HG02610 (cell line): Measurements from ENCODE around the gene GRAMD1A.

Experiments used
- ATAC-seq: cut with Tn5 transposase; IDR thresholded peaks from one replicate; pipeline ENCODE4 v1.9.1; 2021; ENCODE audit warnings: mild to moderate bottlenecking, moderate library complexity; ENCODE audit not compliant: unreplicated experiment

The GRAMD1A gene

DNA sequence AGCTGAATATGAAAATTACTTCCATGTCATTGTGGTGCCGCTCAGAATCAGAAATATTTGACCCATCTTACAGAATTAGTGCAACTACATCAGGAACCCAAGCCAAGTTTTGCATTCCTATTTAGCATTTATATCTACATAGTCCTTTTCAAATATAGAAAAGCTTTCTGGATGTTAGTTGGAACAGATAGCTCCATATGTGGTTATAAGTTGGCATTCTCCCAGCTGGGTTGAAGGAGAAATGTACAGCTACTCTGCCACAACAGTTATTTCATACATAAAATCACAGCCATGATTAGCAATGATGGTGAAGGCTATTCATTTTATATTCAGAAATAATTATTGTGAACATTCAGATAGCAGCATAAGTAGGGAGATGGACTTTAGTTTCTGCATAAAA lies 69.6 kb downstream of the GRAMD1A start:
- ATAC-seq = no peak

DNA sequence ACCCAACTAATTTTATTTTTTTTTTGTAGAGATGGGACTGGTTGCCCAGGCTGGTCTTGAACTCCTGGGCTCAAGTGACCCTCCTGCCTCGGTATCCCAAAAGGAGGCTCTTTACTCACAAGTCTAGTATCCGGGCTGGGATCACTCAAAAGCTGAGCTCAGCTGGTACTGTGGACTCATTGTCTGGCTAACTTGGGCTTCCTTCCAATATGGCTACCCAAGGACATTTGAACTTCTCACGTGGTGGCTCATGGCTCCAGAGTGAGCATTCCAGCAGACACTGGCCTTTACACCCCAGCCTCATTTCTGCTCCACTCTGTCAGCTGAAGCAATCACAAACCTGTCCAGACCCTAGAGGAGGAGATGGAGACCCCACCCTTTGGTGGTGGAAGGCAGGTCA lies 70.3 kb downstream of the GRAMD1A start:
- no peak for ATAC-seq

DNA sequence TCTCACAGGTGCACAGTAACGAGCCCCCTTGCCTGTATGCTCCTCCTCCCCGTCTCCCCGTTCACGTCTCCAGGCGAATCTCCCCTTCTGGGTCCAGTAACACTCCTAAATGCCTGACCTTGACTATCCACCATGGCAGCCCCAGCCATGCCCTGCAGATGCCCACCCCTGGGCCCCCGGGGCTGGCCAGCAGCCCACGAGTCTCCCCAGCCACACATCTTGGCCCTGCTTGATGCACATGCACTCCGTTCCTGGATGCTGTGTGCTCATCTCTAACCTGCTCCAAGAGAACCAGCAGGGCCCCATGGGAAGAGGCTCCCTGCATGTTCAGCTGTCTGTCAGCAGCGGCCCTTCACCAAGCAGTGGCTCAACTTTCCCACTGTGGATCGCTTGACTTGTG lies 73.4 kb downstream of the GRAMD1A start:
- ATAC-seq = no peak

DNA sequence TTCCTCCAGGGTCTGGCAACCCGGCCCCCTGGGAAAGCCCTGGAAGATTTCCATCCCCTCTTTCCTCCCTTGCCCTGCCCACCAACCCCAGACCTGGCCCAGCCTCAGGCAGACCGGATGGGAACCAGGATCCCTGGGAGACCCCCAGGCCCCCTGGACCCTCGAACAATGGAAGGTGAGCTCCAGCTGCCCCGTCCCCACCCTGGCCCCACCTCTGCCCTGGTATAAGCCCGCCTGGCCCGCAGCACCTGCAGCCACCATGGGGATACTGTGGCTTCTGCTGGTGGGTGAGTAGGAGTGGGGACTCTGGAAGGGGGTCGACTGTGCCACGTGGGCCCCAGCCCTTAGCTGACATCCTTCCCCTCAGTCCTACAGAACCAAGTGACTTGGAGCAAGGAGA lies 73.8 kb downstream of the GRAMD1A start:
- ATAC-seq = no peak

DNA sequence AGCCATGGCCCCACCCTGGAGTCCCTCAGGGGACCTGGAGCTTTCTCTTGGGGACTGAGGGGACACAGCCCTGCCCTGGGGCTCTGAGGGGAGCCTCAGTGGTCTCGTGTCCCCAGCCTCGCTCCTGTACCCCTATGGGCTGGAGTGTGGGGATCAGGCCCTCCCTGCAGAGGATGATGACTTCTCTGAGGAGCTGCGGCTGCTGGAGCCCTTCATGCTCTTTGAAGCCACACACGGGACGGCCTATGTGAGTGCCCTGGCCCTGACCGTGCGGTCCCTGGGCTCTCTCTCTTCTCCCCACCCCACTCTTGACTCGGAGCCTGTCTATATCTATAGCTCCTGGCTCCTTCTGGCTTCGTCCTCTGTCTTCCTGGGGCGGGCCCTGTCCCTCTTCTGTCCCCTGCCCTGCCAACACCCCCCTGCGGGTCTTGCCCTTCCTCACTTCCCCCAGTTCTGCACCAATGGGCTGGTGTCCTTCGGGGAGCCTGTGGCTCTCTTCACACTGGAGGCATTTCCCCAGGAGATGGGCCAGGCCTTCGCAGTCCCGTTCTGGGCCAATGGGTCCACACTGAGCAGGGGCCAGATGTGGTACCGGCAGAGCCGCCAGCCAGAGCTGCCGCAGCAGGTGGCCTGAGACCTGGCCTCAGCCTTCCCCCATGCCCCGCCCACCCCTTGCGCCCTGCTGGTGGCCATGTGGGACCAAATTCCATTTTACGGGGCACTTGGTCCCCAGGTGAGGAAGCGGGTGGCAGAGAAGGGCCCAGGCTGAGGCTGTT lies 74.5 kb downstream of the GRAMD1A start:
- ATAC-seq = no peak

DNA sequence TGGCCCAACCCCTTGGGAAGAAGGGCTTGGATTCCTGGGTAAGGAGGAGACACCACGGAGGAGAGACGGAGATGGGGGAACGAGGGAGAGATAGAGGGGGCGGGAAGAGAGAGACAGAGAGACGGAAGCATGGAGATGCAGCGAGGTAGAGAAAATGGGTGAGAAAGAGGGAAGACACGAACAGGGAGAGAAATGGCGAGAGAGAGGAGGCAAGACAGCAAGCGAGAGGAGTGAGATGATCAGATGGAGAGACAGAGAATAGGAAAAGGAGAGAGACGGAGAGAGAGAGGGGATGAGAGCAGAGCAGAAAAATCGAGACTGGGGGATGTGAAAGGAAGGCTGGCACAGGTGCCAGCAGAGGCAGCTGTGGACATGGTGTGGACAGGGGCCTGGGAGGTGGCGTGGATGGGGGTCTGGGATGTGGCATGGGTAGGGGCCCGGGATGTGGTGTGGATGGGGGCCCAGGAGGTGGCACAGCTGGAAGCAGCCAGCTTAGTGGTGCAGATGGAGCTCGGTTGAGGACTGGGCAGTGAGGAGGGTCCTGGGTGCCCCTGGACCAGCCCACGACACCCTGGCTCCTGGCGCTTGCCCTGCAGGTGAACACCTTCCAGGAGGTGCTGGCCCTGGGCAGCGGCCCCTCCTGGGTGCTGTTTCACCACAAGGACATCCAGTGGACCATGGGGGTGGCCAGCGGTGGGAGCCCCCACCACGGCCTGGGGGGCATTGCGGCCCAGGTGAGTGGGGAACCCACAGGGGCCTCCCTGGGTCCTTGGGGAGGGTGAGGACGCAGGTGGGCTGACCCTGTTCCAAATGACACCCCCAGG lies 75.3 kb downstream of the GRAMD1A start:
- ATAC-seq = no peak

DNA sequence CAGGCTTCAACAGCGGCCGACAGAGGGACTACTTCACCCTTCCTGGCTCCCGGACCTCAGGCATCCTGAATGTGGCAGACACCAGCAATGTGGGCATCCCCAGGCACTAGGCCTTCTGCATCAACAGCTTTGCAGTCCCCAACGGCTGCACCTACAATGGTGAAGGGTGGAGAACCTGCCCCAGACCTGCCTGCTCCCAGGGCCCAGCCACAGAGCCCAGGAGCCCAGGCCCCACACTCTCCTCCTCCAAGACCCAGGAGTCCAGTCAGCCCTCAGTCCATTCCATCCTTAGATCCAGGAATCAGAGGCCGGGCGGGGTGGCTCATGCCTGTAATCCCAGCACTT lies 75.9 kb downstream of the GRAMD1A start:
- ATAC-seq = no peak
